ENCODE data around the gene MGAT3. TPM values are rescaled to one million over a fixed set of nuclear protein-coding genes. Genes with fewer than 3 reads are reported as not detected.
"Not testable (repeated sequence)": the region's sequence is repeated elsewhere in the genome, so short reads cannot be mapped to it uniquely, and the experiment has no call there.

MGAT3 gene
- total RNA-seq, 1 donor from 2014 or later, result 0.53 TPM

DNA sequence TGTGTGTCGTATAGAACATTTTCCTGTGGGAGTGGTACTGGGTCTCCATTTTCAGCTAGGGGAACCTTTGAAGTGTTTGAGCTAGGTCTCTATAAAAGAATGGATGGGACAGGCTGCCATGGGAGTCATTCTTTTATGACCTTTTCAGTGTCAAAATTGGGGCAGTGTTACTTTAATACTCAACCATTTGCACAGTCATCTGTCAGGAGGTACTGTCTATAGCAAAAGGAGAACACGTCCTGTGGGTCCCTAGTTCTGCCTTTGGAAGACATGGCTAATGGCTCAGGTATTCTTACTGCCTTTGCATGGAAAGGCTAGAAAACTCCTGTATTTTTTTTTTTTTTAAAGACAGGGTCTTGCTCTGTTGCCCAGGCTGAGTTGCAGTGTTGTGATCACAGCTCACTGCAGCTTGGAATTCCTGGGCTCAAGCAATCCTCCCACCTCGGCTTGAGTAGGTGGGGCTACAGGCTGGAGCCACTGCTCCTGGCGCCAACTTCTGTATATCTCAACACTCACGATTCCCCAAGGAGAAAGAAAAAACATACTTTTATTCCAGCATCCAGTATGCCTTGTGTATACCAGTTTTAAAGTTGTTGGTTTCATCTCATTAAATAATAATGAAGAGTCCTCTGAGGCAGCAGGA is 61.5 kb downstream of the MGAT3 start:
- no peak for TF ChIP-seq CTCF (IDR thresholded peaks at IDR 0.05; ENCODE audit: insufficient read depth, low read length, severe bottlenecking)
- no peaks in the 10 kb centered on the region for H3K27me3 ChIP-seq (ENCODE audit: control insufficient read depth, insufficient read depth, low read length)
- H3K4me3 ChIP-seq (ENCODE audit: low read depth, low read length), result no peak overlapping the region
- peaks cover 37% of the 10 kb centered on the region for H3K36me3 ChIP-seq (ENCODE audit: control insufficient read depth, insufficient read depth, low read length)
- DNase-seq (ENCODE audit: low read depth), result no peak
- FAIRE-seq, result no peak

DNA sequence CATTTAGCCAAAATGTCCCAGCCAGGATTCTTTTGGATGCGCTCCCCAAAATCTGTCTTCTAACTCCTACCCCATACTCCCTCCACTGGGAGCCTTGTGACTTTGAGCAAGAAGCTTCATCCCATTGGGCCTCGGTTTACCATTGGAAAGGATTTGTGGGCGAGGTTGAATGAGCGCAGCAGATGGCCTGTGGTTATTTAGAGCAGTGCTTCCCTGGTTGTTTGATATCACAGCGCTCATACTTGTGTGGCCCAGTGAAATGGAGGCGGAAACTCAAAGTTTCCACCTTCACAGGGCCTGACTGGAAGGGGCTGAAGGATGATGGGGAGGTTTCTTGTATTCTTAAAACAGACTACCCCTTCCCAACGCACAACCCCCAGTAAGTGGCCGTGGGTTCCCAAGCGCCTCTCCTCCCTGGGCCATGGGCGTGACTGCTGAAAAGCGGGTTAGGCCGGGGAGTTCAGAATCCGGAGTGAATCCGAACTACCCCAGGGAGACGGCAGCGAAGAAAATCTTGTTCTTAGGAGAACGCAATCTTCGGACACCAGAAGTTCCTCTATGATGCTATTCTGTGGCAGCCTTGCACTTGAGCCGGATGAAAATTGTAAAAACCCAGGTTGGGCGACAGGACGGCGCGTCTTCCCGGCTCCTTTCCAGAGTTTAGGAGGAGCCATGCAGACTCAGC is 62.3 kb downstream of the MGAT3 start:
- peaks cover 28% of the 10 kb centered on the region for H3K36me3 ChIP-seq (ENCODE audit: control insufficient read depth, insufficient read depth, low read length)
- no peaks in the 10 kb centered on the region for H3K27me3 ChIP-seq (ENCODE audit: control insufficient read depth, insufficient read depth, low read length)
- DNase-seq (ENCODE audit: low read depth) (no peak), FAIRE-seq (no peak)
- peak overlapping the region; percentile 91 for H3K4me3 ChIP-seq (ENCODE audit: low read depth, low read length)
- TF ChIP-seq CTCF (IDR thresholded peaks at IDR 0.05; ENCODE audit: insufficient read depth, low read length, severe bottlenecking), result no peak

GRCh38 chr22:39519681-39520225 is 62.9 kb downstream of the MGAT3 start:
- no peaks in the 10 kb centered on the region for H3K27me3 ChIP-seq (ENCODE audit: control insufficient read depth, insufficient read depth, low read length)
- H3K36me3 ChIP-seq (ENCODE audit: control insufficient read depth, insufficient read depth, low read length), result peaks cover 23% of the 10 kb centered on the region
- peak; percentile 30 for TF ChIP-seq CTCF (IDR thresholded peaks at IDR 0.05; ENCODE audit: insufficient read depth, low read length, severe bottlenecking)
- H3K4me3 ChIP-seq (ENCODE audit: low read depth, low read length), result peak overlapping the region; percentile 91
- DNase-seq (ENCODE audit: low read depth), result peak; percentile 93
- FAIRE-seq, result no peak

- DNase-seq (ENCODE audit: low read depth) (no peak), FAIRE-seq (no peak)
- no peak for TF ChIP-seq CTCF (IDR thresholded peaks at IDR 0.05; ENCODE audit: insufficient read depth, low read length, severe bottlenecking)
- Histone ChIP-seq H3K36me3 (ENCODE audit: control insufficient read depth, insufficient read depth, low read length) (peaks cover 16% of the 10 kb centered on the region), H3K27me3 (ENCODE audit: control insufficient read depth, insufficient read depth, low read length) (no peaks in the 10 kb centered on the region), H3K4me3 (ENCODE audit: low read depth, low read length) (peak within 1 kb of the TSS; percentile 91)
Measured at GRCh38 chr22:39520226-39521105, 63.7 kb downstream of the MGAT3 start, which contains the start of gene ATF4. Gene ATF4 (plus strand): TSS chr22:39520562. CDS start chr22:39521446, 884 bp downstream.

- not testable (repeated sequence) for DNase-seq (ENCODE audit: low read depth); H3K27me3 ChIP-seq (ENCODE audit: control insufficient read depth, insufficient read depth, low read length)
- H3K36me3 ChIP-seq (ENCODE audit: control insufficient read depth, insufficient read depth, low read length), result peaks cover 15% of the 10 kb centered on the region
- peak; percentile 18 for FAIRE-seq
- H3K4me3 ChIP-seq (ENCODE audit: low read depth, low read length), result peak overlapping the region; percentile 91
Measured at GRCh38 chr22:39521106-39521885, 64.5 kb downstream of the MGAT3 start.

GRCh38 chr22:39522091-39522490 is 65.3 kb downstream of the MGAT3 start:
- not testable (repeated sequence) for FAIRE-seq; DNase-seq (ENCODE audit: low read depth); H3K27me3 ChIP-seq (ENCODE audit: control insufficient read depth, insufficient read depth, low read length)
- Histone ChIP-seq H3K36me3 (ENCODE audit: control insufficient read depth, insufficient read depth, low read length) (peaks cover 14% of the 10 kb centered on the region), H3K4me3 (ENCODE audit: low read depth, low read length) (peak overlapping the region; percentile 91)

Measured in bronchial epithelial cell (primary cell).